ENCODE results near the gene PPP1R26.

DNA sequence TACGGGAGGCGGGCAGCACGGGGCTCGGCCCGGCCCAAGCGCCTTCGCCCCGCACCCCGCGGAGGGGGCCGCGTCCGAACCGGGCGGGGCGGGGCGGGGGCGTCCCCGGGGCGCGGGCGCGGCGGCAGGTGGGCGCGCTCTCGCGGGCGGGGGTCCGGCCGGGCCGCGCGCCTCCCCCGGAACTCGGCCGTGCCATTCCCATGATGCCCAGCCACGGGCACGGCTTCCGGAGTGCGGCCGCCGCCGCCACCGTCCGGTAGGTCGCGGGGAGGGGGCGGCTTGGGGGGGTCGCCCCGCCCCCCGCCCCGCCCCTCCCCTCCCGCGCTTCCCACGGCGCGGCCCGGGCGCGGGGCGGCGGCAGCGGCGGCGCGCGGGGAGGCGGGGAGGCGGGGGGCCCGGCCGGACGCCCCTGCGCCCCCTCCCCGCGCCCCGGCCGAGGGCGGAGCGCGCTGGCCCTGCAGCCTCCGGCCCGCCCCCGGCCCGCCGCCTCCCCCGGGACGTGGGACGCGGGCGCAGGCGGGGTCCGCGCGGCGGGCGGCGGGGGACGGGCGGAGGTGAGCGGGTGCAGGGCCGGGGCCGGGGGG, at the start of gene PPP1R26:
- TF ChIP-seq CTCF (tag by site-specific recombination; IDR thresholded peaks at IDR 0.05) (no peak), ZNF335 (tag by site-specific recombination; conservative IDR thresholded peaks at IDR 0.05) (no peak), MZF1 (tag by site-specific recombination; IDR thresholded peaks at IDR 0.05; ENCODE audit: borderline replicate concordance) (no peak), ZNF433 (tag by site-specific recombination; IDR thresholded peaks at IDR 0.05; ENCODE audit: low read depth) (no peak), ZNF580 (tag by site-specific recombination; IDR thresholded peaks at IDR 0.05) (no peak), BCL11A (tag by site-specific recombination; IDR thresholded peaks at IDR 0.05; ENCODE audit: low read depth) (no peak), REST (tag by site-specific recombination; IDR thresholded peaks at IDR 0.05) (no peak)
- TF ChIP-seq, protein P1, sequence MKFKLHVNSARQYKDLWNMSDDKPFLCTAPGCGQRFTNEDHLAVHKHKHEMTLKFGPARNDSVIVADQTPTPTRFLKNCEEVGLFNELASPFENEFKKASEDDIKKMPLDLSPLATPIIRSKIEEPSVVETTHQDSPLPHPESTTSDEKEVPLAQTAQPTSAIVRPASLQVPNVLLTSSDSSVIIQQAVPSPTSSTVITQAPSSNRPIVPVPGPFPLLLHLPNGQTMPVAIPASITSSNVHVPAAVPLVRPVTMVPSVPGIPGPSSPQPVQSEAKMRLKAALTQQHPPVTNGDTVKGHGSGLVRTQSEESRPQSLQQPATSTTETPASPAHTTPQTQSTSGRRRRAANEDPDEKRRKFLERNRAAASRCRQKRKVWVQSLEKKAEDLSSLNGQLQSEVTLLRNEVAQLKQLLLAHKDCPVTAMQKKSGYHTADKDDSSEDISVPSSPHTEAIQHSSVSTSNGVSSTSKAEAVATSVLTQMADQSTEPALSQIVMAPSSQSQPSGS (tag by site-specific recombination; IDR thresholded peaks at IDR 0.05; ENCODE audit: low read depth) = no peak

Data from HEK293 (cell line).